ENCODE data around the gene TPH2.

TPH2 gene

GRCh38 chr12:71958993-71959578 lies 20.4 kb downstream of the TPH2 start:
- peak; percentile 39 for DNase-seq (ENCODE audit: low read depth)

- DNase-seq (ENCODE audit: low read depth) = no peak
Observed at GRCh38 chr12:71967211-71967610, 28.6 kb downstream of the TPH2 start.

- DNase-seq (ENCODE audit: low read depth) = no peak
Observed at GRCh38 chr12:71969330-71969729, 30.7 kb downstream of the TPH2 start.

- DNase-seq (ENCODE audit: low read depth) = no peak
Observed at GRCh38 chr12:71970031-71970430, 31.4 kb downstream of the TPH2 start.

- no peak for DNase-seq (ENCODE audit: low read depth)
Observed at GRCh38 chr12:71972441-71973074, 33.9 kb downstream of the TPH2 start.

- DNase-seq (ENCODE audit: low read depth) = no peak
Observed at GRCh38 chr12:71973687-71974086, 35.0 kb downstream of the TPH2 start.

GRCh38 chr12:71980538-71980937 lies 41.9 kb downstream of the TPH2 start:
- no peak for DNase-seq (ENCODE audit: low read depth)

- DNase-seq (ENCODE audit: low read depth) = no peak
Observed at GRCh38 chr12:71981149-71981548, 42.5 kb downstream of the TPH2 start.

- DNase-seq (ENCODE audit: low read depth) = no peak
Observed at GRCh38 chr12:71994715-71995114, 56.1 kb downstream of the TPH2 start.

- no peak for DNase-seq (ENCODE audit: low read depth)
Observed at GRCh38 chr12:71999795-72000194, 61.1 kb downstream of the TPH2 start.

GRCh38 chr12:72000969-72001648 lies 62.5 kb downstream of the TPH2 start:
- no peak for DNase-seq (ENCODE audit: low read depth)

GRCh38 chr12:72006766-72007165 lies 68.1 kb downstream of the TPH2 start:
- DNase-seq (ENCODE audit: low read depth) = no peak

- peak; percentile 30 for DNase-seq (ENCODE audit: low read depth)
Observed at GRCh38 chr12:72010356-72010755, 71.7 kb downstream of the TPH2 start.

GRCh38 chr12:72011374-72011773 lies 72.7 kb downstream of the TPH2 start:
- DNase-seq (ENCODE audit: low read depth) = no peak

- no peak for DNase-seq (ENCODE audit: low read depth)
Observed at GRCh38 chr12:72012874-72013273, 74.2 kb downstream of the TPH2 start.

- no peak for DNase-seq (ENCODE audit: low read depth)
Observed at GRCh38 chr12:72015895-72016294, 77.2 kb downstream of the TPH2 start.

- peak; percentile 17 for DNase-seq (ENCODE audit: low read depth)
Observed at GRCh38 chr12:72017054-72017651, 78.5 kb downstream of the TPH2 start.

GRCh38 chr12:72018036-72018435 lies 79.4 kb downstream of the TPH2 start:
- no peak for DNase-seq (ENCODE audit: low read depth)

- no peak for DNase-seq (ENCODE audit: low read depth)
Observed at GRCh38 chr12:72024613-72025012, 86.0 kb downstream of the TPH2 start.

GRCh38 chr12:72025524-72025923 lies 86.9 kb downstream of the TPH2 start:
- DNase-seq (ENCODE audit: low read depth) = no peak

- no peak for DNase-seq (ENCODE audit: low read depth)
Observed at GRCh38 chr12:72028966-72029365, 90.3 kb downstream of the TPH2 start.

- no peak for DNase-seq (ENCODE audit: low read depth)
Observed at GRCh38 chr12:72030277-72030676, 91.6 kb downstream of the TPH2 start.

GRCh38 chr12:72031066-72031465 lies 92.4 kb downstream of the TPH2 start:
- DNase-seq (ENCODE audit: low read depth) = no peak

Data from GM04503 (cell line).